DMS114 treated with DMSO at 0.1 percent for 48 hours (cell line): ENCODE measurements around the gene ABCA4.
"Not testable (repeated sequence)": the region's sequence is repeated elsewhere in the genome, so short reads cannot be mapped to it uniquely, and the experiment has no call there.

ENCODE experiments used
- DNase-seq: peaks from one replicate; lab custom pipeline; 2025; ENCODE audit not compliant: unreplicated experiment; lab: John Stamatoyannopoulos, UW

ABCA4 gene

DNA sequence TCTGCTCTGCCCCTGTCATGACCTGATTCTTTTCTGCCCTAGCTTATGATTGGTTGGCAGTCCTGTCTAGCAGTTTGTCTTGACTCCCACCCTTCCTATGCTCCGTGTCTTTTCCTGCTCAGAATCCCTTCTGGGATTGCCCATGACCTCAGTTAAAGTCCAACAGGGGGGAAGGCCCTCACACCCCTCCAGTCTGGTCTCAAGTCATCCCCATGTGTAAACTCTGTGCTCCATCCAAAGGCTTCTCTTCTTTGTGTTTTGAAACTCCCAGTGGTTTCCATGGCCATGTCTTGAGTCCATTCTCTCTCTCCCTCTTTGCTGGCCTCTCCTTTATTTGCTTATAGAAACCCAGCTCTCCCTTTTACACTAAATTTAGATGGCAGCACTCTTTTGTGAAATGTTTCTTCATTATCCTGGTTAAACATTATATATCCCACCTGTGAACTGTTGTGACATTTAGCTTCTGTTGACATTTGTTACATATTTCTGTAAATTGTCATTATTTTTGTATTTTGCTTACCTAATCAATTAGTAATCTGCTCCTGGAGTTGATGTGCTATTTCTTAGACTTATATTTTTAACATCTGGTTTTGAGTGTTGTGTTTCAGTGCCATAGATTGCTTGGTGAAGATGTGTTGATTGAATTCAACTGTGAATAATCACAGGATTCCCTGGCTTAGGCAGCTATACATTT, 162.8 kb downstream of the ABCA4 start:
- DNase-seq, result no peak

DNA sequence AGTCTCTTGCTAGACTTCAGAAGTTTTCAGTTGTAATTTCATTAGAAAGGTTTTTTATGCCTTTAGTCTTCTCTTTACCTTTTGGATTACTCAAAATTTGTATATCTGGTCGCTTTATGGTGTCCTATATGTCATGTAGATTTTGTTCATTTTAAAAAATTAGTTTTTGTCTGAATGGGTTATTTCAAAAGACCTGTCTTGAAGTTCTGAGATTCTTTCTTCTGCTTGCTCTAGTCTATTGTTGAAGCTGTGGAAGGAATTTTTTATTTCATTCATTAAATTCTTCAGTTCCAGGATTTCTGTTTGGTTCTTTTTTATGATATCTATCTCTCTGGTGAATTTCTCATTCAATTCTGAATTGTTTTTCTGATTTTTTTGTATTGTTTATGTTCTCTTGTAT, 165.2 kb downstream of the ABCA4 start:
- no peak for DNase-seq

DNA sequence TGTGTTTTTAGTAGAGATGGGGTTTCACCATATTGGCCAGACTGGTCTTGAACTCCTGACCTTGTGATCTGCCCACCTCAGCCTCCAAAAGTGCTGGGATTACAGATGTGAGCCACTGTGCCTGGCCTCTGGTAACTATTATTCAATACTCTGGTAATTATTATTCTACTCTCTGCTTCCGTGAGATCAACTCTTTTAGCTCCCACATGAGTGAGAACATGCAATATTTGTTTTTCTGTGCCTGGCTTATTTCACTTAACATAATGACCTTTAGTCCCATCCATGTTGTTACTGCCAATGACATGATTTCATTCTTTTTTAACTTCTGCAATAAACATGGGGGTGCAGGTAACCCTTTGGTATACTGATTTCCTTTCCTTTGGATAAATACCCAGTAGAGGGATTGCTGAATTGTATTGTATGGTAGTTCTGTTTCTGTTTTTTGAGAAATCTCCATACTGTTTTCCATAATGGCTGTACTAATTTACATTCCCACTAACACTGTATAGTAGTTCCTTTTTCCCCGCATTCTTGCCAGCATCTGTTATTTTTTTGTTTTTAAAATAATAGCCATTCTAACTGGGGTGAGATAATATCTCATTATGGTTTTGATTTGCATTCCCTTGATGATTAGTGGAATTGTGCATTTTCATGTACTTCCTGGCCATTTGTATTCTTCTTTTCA, 173.8 kb downstream of the ABCA4 start:
- not testable (repeated sequence) for DNase-seq
